Mesothelial cell of epicardium (in vitro differentiated cells): ENCODE measurements around the gene FAM163B. TPM values are rescaled to one million over a fixed set of nuclear protein-coding genes. Genes with fewer than 3 reads are reported as not detected.

ENCODE experiments used
- DNase-seq, 2 experiments: peaks; one replicate each; pipeline ENCODE4 v3.0.0; 2021; ENCODE audit warnings: low spot score in 2 of 2; ENCODE audit not compliant: unreplicated experiment in 2 of 2
- H3K27ac Mint-ChIP-seq: 2 replicates; pipeline ENCODE4 v1.8.0; 2021; ENCODE audit warnings: mixed read lengths
- H3K27me3 Mint-ChIP-seq: 2 replicates; pipeline ENCODE4 v1.8.0; 2021; ENCODE audit warnings: low read depth, mixed read lengths
- H3K36me3 Mint-ChIP-seq: 2 replicates; pipeline ENCODE4 v1.8.0; 2021; ENCODE audit warnings: mixed read lengths
- H3K4me1 Mint-ChIP-seq: 2 replicates; pipeline ENCODE4 v1.8.0; 2021; ENCODE audit warnings: mixed read lengths
- H3K4me3 Mint-ChIP-seq: 2 replicates; pipeline ENCODE4 v1.8.0; 2021; ENCODE audit warnings: mild to moderate bottlenecking, moderate library complexity, mixed read lengths
- H3K9me3 Mint-ChIP-seq: 2 replicates; pipeline ENCODE4 v1.8.0; 2021; ENCODE audit warnings: mixed read lengths
- CTCF ChIP-seq: fragments of 200-600 bp; sonication (generic); IDR thresholded peaks from one replicate; pipeline ENCODE4 v1.5.0; 2021; ENCODE audit warnings: antibody characterized with exemption; ENCODE audit not compliant: unreplicated experiment
- total RNA-seq: library from RNA; stranded (reverse); gene quantifications from 3 replicates; pipeline ENCODE4 v1.2.1, GENCODE V29; 2021

Gene FAM163B
- total RNA-seq, 1 donor from 2014 or later: 0.72 TPM

- H3K27me3 Mint-ChIP-seq: no peaks in the 10 kb centered on the region
- no peak for DNase-seq
- H3K9me3 Mint-ChIP-seq: no peaks in the 10 kb centered on the region
- no peaks in the 10 kb centered on the region for H3K36me3 Mint-ChIP-seq
- peaks cover 17% of the 10 kb centered on the region for H3K4me1 Mint-ChIP-seq
- no peak overlapping the region for H3K27ac Mint-ChIP-seq
- H3K4me3 Mint-ChIP-seq: no peak overlapping the region
- no peak for TF ChIP-seq CTCF
These were observed 37.1 kb downstream of the FAM163B start for GRCh38 chr9:133571896-133572595.

GRCh38 chr9:133571391-133571890 is 37.7 kb downstream of the FAM163B start:
- no peak overlapping the region for H3K27ac Mint-ChIP-seq
- peaks cover 11% of the 10 kb centered on the region for H3K4me1 Mint-ChIP-seq
- no peak overlapping the region for H3K4me3 Mint-ChIP-seq
- H3K9me3 Mint-ChIP-seq: no peaks in the 10 kb centered on the region
- no peaks in the 10 kb centered on the region for H3K36me3 Mint-ChIP-seq
- H3K27me3 Mint-ChIP-seq: no peaks in the 10 kb centered on the region
- no peak for TF ChIP-seq CTCF
- no peak for DNase-seq

GRCh38 chr9:133570691-133571080 is 38.5 kb downstream of the FAM163B start:
- TF ChIP-seq CTCF: no peak
- H3K27me3 Mint-ChIP-seq: no peaks in the 10 kb centered on the region
- H3K4me3 Mint-ChIP-seq: no peak overlapping the region
- H3K36me3 Mint-ChIP-seq: no peaks in the 10 kb centered on the region
- H3K27ac Mint-ChIP-seq: no peak overlapping the region
- H3K9me3 Mint-ChIP-seq: no peaks in the 10 kb centered on the region
- peaks cover 10% of the 10 kb centered on the region for H3K4me1 Mint-ChIP-seq
- no peak for DNase-seq

GRCh38 chr9:133569891-133570690 is 39.1 kb downstream of the FAM163B start:
- H3K4me3 Mint-ChIP-seq: no peak overlapping the region
- no peaks in the 10 kb centered on the region for H3K27me3 Mint-ChIP-seq
- peaks cover 9% of the 10 kb centered on the region for H3K4me1 Mint-ChIP-seq
- H3K9me3 Mint-ChIP-seq: no peaks in the 10 kb centered on the region
- no peaks in the 10 kb centered on the region for H3K36me3 Mint-ChIP-seq
- H3K27ac Mint-ChIP-seq: no peak overlapping the region
- TF ChIP-seq CTCF: no peak
- DNase-seq: no peak

GRCh38 chr9:133569121-133569785 is 39.9 kb downstream of the FAM163B start:
- no peak for DNase-seq
- no peak for TF ChIP-seq CTCF
- no peak overlapping the region for H3K4me3 Mint-ChIP-seq
- no peaks in the 10 kb centered on the region for H3K9me3 Mint-ChIP-seq
- no peaks in the 10 kb centered on the region for H3K36me3 Mint-ChIP-seq
- no peak overlapping the region for H3K27ac Mint-ChIP-seq
- H3K27me3 Mint-ChIP-seq: no peaks in the 10 kb centered on the region
- H3K4me1 Mint-ChIP-seq: peaks cover 15% of the 10 kb centered on the region
